NCI-H82 treated with DMSO at 0.1 percent for 48 hours (cell line): ENCODE results near the gene TCTN3.
"Not testable (repeated sequence)": the region's sequence is repeated elsewhere in the genome, so short reads cannot be mapped to it uniquely, and the experiment has no call there.

ENCODE experiments used
- DNase-seq: peaks from one replicate; lab custom pipeline; 2025; ENCODE audit not compliant: unreplicated experiment; lab: John Stamatoyannopoulos, UW

The TCTN3 gene

DNA sequence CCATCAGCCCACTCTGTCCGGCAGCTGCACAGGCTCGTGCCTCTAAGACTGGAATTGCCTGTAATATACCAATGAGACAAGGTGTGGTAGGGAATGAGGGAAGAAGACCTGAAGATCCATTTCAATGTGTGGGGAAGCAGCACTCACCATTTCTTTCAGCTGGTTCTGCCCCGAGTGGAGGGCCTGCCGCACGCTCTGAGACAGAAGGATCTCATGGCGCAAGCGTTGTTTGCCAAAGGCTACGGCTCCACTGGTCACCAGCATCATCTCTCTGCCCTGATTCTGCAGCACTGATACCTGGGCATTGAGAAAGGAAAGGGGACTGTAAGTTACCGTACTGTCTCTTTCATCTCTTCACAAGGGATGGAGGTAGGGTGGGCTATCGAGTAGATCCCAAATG is 56.6 kb downstream of the TCTN3 start:
- DNase-seq: no peak

GRCh38 chr10:95635319-95635733 is 58.4 kb downstream of the TCTN3 start:
- no peak for DNase-seq

GRCh38 chr10:95628786-95629185 is 64.9 kb downstream of the TCTN3 start:
- DNase-seq: no peak

DNA sequence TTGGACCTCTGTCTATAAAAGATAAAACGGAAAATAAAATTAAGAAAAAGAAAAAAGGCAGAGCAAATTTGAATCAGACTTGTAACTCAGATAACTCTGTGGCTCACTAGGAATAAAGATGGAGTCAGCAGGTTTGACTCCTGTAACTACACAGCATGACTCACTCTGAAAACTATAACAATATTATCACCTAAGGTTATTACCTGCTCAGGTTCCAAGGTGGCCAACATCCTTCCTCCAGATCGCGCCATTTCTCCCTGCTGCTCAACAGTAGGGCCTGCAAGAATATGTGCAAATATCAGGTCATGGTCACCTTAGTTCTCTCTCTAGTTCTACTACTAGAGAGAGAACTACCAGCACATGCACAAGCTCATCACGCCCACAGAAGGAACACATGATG is 67.2 kb downstream of the TCTN3 start:
- DNase-seq: no peak

DNA sequence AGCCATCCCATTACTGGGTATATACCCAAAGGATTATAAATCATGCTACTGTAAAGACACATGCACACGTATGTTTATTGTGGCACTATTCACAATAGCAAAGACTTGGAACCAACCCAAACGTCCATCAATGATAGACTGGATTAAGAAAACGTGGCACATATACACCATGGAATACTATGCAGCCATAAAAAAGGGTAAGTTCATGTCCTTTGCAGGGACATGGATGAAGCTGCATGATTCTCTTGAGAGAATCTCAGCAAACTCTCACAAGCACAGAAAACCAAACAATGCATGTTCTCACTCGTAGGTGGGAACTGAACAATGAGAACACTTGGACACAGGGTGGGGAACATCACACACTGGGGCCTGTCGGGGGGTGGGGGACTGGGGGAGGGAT is 73.3 kb downstream of the TCTN3 start:
- not testable (repeated sequence) for DNase-seq

DNA sequence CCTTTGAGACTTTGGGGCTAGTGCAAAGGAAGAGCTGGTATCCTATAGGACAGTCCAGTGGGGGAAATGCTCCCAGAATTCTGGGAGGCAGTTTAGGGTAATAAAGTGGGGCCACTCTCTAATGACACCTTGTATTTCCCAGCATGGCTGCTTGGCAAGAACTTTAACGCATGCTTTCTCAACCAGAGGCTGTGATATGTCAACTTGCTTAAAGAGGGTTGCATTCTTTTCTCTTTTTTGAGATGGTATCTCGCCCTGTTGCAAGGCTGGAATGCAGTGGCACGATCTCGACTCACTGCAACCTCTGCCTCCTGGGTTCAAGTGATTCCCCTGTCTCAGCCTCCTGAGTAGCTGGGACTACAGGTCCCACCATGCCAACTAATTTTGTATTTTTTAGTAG is 75.6 kb downstream of the TCTN3 start:
- DNase-seq: no peak

- no peak for DNase-seq
These were observed 77.3 kb downstream of the TCTN3 start for GRCh38 chr10:95616446-95616845.
